GM20000 (cell line): ENCODE results near the gene GALNTL6.

ENCODE experiments used
- DNase-seq: peaks from one replicate; pipeline ENCODE4 v3.0.0; 2012; ENCODE audit warnings: low spot score
- CTCF ChIP-seq: IDR thresholded peaks from 2 replicates; pipeline ENCODE4 v1.5.1; 2012; ENCODE audit warnings: mild to moderate bottlenecking, control low read depth; ENCODE audit errors: extremely low read depth, missing control alignments

GALNTL6 gene

GRCh38 chr4:172578712-172579111 lies 765.5 kb downstream of the GALNTL6 start:
- no peak for TF ChIP-seq CTCF
- no peak for DNase-seq

GRCh38 chr4:172584816-172585215 lies 771.6 kb downstream of the GALNTL6 start:
- TF ChIP-seq CTCF, result no peak
- DNase-seq, result no peak

GRCh38 chr4:172596206-172596605 lies 783.0 kb downstream of the GALNTL6 start:
- no peak for DNase-seq
- TF ChIP-seq CTCF, result no peak

- no peak for TF ChIP-seq CTCF
- DNase-seq, result no peak
Observed at GRCh38 chr4:172599554-172599953, 786.4 kb downstream of the GALNTL6 start.

- no peak for DNase-seq
- TF ChIP-seq CTCF, result no peak
Observed at GRCh38 chr4:172601195-172601594, 788.0 kb downstream of the GALNTL6 start.

- no peak for TF ChIP-seq CTCF
- DNase-seq, result no peak
Observed at GRCh38 chr4:172619218-172619617, 806.0 kb downstream of the GALNTL6 start.

- DNase-seq, result no peak
- TF ChIP-seq CTCF, result no peak
Observed at GRCh38 chr4:172619798-172620197, 806.6 kb downstream of the GALNTL6 start.
